HG03025 (cell line): Measurements from ENCODE around the gene ZSCAN31.

Experiments used
- ATAC-seq: cut with Tn5 transposase; IDR thresholded peaks from one replicate; pipeline ENCODE4 v1.9.1; 2021; ENCODE audit warnings: mild to moderate bottlenecking, moderate library complexity; ENCODE audit not compliant: unreplicated experiment, low FRiP score

Gene ZSCAN31

DNA sequence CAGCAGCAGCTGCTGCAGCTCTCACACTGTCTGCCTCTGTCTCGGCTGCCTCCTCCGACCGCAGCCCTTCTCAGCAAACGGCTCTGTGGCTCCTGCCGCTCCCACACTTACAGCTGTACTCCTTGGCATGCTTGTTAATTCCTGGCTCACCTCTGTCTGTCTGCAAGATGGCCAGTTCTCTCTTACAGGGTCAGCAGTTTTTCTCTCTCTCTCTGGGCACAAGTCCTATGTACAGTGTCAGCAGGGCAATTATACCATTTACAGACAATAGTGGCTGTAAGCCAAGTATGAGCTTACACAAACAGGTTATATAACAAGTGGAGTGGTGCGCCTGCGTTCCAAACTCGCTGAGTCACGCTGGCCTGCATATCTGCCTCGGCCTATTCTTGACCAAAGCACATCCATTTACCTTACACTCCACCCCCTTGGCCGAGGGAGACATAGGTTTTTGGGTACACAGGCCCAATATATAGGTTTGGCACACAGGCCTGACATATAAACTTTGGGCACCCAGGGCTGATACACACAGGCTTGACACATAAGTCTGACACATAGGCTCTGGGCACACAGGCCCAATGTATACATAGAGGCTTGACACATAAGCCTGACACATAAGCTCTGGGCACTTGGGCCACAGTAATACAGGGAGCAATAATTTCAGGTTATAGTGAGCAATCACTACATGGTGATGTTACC lies 18.2 kb upstream of the ZSCAN31 start:
- ATAC-seq = no peak

DNA sequence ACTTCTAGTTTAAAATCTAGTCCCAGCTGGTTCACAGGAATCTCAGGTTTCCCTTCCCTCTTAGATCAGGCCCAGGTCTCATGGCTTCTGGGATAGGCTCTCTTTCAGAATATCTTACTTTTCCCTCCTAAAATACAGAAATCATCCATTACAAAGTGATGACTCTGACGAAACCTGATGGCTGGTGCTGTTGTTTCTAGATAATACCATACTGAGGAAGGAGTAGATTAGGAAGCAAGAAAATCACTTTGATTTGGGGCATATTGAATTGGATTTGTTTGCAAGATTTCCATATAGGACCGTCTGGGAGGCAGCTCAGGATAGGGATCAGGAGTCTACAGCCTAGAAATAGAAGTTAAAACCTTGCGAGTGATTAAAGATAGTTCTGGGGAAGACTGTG lies 17.4 kb upstream of the ZSCAN31 start:
- no peak for ATAC-seq

DNA sequence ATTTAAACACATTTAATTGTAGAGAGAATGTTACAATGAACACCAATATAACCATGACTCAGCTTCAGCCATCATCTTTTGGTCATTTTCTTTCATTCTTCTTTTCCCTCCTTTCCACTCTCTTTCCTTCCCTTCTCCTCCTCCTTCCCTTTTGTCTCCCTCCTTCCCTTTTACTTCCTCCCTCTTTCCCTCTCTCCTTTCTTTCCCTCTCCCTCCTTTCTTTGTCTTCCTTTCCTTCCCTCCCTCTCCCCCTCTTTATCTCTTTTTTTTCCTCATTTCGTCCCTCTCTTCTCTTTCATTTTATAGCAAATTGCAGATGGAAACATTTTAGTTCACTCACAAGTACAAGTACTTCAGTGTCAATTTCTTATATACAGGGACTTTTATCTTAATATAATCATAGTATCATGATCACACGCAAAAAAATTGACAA lies 15.6 kb upstream of the ZSCAN31 start:
- ATAC-seq = no peak

DNA sequence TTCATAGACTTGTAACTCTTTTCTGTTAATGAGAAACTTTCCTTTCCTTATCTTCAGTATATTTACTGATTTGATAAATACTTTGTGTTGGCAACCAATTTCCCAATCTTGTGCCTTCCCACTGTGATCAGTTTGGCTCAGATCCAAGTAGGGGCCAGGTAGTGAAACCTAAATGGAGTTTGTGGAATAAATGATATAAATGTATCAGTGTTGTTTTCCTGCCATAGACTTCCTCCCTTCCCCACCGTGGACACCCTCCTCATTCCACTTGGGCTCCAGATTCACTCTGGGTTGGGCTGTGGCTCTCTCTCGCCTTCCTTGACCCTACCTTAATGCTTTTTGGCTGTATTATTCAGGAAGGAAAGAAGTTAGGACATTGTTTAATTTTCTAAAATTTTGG lies 15.1 kb upstream of the ZSCAN31 start:
- ATAC-seq = no peak

DNA sequence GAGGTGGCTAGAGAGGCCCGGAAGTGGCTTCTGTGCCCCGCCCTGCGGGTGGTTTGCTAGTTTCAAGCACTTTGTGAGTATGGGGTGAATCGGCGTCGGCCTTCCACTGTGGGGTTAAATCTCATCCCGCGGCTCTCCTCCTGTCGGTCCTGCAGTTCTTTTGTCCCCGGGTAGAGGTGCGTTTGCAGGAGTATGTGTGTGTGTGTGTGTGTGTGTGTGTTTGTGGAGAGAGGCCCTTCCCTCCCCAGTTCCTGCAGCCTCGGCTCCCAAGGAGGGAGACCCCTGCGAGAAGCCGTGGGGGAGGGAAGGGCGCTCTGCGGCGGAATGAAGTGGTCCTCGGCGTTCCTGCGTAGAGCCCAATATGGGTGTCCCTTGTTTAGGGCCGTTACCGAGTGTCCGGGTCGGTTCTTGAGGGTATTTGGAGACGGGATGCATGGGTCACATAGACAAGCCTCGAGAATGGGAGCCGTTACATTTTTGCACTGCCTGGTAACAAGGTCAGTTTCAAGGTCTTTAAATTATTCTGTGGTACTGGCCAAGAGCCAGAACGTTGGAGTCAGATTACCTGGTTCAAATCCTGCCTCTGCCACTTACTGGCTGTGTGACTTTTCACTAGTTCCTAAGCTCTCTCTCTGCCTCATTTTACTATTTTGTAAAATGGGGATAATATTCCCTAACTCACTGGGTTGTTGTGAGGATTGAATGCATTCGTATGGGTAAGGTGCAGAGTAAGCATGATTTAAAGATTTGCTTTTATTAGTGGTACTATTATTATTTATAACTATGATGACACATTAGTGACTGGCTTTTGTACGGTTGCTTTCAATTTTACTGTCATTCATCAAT lies 14.2 kb upstream of the ZSCAN31 start, which contains the start of gene ZKSCAN3:
ZKSCAN3 (plus strand) TSS at position 56 of the 846 bp plus-strand sequence. CDS start 9,640 bp downstream, outside the sequence.
- ATAC-seq = peak; percentile 79

DNA sequence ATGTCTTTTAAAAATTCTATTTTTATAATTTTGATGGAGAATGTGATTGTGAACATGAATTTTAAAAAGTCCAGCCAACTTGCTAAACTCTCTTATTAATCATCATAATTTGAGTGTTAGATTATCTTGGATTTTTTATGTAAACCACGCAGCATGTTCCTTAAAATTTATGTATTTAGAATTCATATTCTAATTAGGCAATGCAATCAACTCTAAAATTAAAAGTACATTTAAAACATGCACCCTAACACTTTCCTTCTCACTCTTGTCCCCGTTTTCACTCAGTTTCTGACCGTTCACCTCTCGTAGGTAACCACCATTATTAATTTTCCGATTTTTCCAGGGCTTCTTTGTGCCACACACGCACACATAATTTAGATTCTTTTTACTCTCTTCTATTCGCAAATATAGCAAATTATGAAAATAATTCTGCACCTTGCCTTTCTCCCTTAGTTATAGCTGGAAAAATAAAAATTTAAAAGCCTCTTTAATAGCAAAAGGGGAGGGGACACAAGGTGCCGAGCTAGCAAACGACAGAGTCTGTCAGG lies 13.5 kb upstream of the ZSCAN31 start:
- no peak for ATAC-seq

DNA sequence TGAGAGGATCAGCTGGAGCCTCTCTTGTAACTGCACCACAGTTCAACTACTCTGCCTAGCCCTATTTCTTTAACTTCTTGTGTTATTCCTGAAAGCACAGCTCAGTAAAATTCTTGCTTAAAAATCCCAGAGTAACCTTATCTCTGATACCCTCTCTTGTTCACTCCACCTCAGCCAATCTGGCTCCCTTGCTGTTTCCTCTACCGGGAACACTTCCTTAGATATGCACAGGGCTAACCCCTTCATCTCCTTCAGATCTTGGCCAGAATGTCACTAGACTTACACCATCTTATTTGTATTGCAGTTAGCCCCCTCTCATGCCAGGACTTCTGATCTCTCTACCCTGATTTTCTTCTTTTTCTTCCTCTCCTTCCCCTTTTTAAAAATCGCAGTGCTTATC lies 11.2 kb upstream of the ZSCAN31 start:
- ATAC-seq = no peak

DNA sequence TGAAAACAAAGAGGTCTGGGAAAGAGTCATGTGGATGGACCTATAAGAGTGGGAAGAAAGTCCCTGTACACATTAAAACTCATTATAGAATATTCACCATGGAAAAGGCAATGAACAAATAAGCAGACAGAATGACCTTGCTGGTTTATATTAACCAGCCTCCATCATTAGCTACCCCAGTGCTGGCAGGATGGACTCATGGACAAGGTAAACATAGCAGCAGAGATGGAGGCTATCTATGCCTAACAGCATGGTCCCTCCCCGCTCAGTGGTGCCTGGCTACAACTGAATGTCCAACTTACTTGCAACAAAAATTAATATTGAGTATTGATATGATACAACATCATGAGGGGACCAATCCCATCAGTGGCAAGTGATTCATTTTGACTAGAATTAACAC lies 9.3 kb upstream of the ZSCAN31 start:
- ATAC-seq = no peak

DNA sequence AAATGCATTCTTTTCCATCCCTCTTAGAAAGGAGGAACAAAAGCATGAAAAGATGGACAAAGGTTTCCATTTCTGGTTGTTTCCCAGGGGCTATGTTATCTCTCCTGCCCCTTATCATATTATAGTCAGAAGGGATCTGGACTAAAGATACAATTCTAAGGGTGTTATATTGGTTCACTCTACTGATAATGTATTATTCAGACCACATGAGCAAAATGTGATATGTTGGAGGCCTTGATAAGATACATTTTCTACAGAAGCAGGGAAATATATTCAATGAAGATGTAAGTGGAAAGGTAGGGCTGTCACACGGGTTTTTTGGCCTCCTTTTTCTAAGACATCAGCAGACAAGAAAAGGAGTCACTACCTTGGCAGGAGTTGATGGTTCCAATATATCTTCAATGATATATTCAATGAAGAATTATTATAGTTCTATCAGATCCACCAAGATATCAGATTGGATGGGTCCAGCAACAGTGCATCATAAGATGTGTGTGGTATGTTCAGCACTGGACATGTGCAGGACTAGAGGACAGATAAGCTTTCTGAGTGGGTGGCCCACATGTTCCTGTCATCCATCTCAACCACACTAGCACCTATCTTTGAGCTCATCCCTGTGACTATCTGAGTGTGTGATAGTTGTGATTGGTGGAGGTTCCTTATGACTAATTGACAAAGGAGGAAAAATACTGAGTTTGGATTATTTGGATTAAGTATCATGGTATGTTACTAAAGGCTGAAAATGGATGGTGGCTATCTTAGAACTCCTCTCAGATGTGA lies 8.1 kb upstream of the ZSCAN31 start:
- ATAC-seq = no peak

DNA sequence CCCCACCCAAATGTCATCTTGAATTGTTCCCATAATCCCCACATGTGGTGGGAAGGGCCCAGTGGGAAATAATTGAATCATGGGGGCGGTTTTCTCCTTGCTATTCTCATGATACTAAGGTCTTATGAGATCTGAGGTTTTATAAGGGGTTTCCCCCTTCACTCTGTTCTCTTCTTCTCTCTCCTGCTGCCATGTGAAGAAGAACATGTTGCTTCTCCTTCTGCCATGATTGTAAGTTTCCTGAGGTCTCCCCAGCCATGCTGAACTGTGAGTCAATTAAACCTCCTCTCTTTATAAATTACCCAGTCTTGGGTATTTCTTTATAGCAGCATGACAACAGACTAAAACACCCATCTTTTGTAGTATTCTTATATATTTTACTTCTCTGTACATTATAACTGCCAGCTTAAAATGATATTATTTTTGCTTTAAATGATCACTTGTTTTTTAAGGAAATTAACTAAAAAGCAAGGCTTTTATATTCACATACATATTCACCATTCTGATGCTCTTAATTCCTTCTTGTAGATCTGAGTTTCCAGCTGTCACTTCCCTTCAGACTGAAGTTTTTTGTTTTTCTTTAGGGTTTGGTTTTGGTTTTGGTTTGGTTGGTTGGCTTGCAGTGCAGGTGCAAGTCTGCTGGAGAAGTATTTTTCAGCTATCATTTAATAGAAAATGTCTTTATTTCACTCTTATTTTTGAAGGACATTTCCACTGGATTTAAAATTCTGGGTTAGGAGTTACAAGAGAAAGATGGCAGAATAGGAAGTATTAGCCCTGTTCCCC lies 4.6 kb upstream of the ZSCAN31 start:
- ATAC-seq = no peak

DNA sequence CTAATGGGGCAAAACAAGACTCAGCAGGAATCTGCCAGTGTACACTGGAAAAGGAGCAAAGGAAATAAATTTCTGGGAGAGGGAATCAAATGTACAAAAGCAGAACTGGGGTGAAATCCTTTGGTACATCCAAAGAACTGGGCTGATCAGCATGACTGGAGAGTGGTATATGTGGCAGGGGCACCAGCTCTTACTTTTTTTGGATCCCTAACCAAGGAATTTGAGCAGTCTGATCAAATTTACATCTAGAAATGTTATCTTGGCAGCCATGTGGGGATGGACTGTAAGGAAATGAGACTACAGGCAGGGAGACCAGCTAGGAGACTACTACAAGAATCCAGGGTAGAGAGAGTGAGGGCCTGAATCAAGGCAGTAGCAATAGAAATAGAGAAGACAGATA lies 1.2 kb upstream of the ZSCAN31 start:
- no peak for ATAC-seq

DNA sequence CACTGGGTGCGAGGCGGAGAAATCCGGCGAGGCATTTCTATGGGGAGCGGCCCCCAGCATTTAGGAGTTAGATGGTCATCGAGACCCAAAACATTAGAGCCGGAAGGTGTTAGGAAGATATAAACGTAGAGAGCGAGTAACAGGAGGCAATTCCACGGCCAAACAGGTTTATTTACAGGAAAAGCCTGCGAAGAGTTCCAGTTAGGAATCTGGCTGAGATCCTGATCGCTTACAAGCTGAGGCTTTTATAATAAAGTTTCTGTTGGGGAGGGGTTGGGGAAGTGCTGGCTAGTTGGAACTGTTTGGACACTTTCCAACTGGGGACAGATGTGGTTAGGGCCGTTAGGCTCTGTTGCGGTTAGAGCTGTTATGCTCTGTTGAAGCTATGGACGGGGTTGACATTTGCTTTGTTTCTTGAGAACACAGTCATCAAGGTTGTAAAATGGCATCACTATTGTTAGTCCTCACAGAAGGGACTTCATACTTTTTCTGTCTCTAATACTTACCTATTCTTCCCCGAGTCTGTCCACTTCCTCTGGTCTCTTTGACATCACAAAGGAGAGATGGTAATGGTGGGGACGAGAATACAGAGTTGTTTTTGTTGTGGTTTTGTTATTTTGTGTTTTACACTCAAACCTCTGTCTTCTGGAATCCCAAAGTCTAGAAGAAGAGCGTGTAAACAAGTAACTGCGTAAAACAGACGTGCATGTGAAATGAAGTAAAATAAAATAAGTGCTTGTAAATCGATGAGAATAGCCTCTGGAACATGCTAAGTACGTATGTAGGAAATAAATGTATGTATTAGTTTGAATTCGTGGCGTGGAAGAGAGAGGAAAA lies 554 bp upstream of the ZSCAN31 start:
- peak; percentile 13 for ATAC-seq

DNA sequence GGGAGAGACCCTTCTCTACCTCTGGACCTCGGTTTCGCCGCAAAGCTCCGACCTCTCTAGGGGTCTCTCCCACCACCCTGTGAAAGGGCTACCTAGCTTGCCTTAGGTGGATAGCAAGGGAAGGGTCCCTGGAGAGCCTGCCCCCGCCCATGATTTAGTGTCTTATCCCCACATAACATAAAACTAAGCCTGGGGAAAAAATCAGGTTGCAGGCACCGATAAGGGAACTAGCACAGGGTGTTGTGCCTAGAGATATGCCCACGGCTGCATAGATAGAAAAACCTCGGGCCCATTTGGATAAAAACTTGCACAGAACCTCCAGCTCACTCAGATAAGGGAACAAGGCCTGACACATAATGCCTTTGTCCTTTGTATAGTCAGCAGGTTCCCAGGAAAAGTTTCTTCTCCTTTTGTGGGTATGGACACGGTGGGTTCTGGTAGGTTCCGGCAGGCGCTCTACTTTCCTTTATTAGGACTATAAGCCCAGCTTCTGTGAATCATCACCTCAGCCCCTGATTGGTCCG lies 846 bp downstream of the ZSCAN31 start:
- no peak for ATAC-seq

DNA sequence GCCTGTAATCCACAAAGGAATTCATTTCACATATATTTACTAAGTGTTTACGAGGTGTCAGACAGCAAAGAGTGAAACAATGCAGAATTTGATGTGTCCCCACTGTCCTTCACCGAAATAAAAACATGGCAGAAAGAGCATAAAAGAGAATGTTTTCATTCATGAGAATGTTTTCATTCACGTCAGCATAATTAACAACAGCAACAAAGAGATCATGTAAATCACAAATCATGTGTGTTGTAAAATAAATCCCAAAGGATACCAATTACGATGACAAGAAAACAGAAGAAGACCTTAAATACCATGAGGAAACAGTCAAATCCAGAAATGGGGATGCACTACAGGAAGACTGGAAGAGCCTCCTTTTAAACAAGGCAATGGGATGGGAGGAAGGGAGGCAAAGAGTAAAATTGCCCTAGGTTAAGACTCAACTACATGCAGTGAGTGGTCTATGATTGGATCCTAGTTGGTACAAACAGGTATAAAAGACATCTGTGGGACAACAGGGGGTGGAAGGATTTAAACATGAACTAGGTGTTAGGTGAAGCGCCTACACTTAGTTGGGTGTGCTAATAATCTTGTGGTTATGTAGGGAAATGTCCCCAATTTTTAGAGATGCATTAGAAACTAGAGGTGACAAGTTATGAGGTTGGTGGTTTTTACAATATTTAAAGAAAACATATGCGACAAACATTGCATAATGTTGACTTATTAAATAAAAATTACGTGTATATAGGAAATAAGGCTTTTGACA lies 1.5 kb downstream of the ZSCAN31 start:
- ATAC-seq = no peak

DNA sequence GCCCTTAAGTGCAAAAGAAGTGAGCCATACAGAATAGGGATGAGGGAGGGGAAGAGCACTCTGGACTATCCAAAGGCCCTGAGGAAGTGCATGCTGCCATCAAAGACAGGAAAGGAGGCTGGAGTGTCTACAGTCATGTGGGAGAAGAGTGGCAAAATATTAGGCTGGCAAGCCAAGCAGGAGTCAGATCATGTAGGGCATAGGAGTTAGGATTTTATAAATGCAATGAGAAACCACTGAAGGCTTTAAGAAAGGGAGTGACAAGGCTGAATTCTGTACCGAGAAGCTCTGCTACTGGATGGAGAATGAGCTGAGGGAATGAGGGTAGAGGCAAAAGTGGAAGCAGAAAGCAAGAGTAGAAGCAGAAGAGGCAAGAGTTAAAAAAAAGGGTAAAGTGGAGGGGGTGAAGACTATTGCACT lies 2.3 kb downstream of the ZSCAN31 start:
- ATAC-seq = no peak

DNA sequence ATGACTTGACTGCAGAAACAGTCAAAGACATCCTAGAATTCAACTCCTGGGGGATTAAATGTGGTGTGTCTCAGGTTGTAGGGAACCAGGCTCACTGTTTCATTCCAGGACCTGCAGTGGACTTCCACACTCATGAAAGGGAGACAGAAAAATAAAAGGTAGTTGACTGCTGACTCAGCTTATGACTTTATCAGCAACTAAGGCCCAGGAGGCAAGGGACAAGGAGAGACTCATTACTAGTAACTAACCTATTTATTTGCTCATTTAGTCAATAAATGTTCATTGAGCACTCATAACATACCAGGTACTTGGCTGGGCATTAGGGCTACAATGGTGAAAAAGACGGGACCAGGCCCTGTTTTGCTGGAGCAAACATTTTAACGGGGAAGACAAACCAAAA lies 2.9 kb downstream of the ZSCAN31 start:
- no peak for ATAC-seq

DNA sequence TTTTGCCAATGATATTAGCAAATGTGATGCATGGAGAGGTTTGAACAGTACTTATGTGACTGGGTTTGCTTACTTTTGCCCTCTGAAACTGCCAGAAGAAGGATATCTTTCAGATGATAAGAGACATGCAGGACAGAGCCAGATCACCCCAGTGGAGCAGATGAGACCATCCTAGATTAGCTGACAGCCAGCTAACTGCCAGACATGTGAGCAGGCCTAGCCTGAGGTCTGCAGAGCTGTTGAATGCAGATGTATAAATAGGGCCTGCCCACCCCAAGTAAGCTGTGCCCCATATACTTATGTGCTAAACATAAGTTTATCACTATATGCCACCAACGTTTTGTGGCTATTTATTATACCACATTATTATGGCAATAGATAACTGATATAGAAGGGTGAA lies 5.9 kb downstream of the ZSCAN31 start:
- ATAC-seq = no peak

DNA sequence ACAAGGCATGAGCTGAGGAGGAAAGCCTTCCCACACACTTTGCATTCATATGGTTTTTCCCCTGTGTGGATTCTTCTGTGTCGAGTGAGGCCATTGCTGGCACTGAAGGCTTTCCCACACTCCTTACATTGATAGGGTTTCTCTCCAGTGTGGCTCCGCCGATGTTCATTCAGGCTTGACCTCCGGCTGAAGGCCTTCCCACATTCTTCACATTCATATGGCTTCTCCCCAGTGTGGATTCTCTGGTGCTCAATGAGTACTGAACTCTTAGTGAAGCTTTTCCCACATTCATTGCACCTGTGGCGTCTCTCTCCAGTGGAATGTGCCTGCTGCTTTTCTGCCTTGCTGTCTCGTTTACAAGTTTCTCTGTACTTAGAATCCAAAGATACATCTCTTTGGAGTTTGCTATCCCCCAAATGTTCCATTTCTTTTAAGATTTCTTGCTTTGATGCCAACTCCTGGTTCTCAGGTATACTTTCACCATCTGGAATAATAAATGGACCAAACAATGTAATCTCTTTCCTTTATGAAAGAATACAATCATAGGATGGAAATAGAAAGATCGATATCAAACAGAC lies 9.5 kb downstream of the ZSCAN31 start:
- ATAC-seq = no peak
